Nephron (organoid): ENCODE data around the gene GPAM.
"Not testable (repeated sequence)": the region's sequence is repeated elsewhere in the genome, so short reads cannot be mapped to it uniquely, and the experiment has no call there.

Experiments
- H3K27ac Mint-ChIP-seq, 3 experiments: 2 replicates each; pipeline ENCODE4 v1.8.0; 2020; ENCODE audit warnings: mixed read lengths in 3 of 3, mild to moderate bottlenecking in 2 of 3, moderate library complexity in 1 of 3
- H3K27me3 Mint-ChIP-seq: 2 replicates; pipeline ENCODE4 v1.8.0; 2021; ENCODE audit warnings: low read depth, mild to moderate bottlenecking, moderate library complexity, mixed read lengths
- H3K36me3 Mint-ChIP-seq: 2 replicates; pipeline ENCODE4 v1.8.0; 2020; ENCODE audit warnings: low read depth, mixed read lengths
- H3K4me1 Mint-ChIP-seq: 2 replicates; pipeline ENCODE4 v1.8.0; 2020; ENCODE audit warnings: mixed read lengths
- H3K4me3 Mint-ChIP-seq, 3 experiments: 2 replicates each; pipeline ENCODE4 v1.8.0; 2020; ENCODE audit warnings: mild to moderate bottlenecking in 3 of 3, mixed read lengths in 3 of 3, moderate library complexity in 2 of 3
- H3K9me3 Mint-ChIP-seq: 2 replicates; pipeline ENCODE4 v1.8.0; 2020; ENCODE audit warnings: mixed read lengths
- TF ChIP-seq, protein P1 (sequence below), 3 experiments: fragments of 200-600 bp; sonication (generic); IDR thresholded peaks; one replicate each; pipeline ENCODE4 v1.5.0; 2021; ENCODE audit warnings: antibody characterized with exemption in 3 of 3; ENCODE audit not compliant: unreplicated experiment in 3 of 3

GPAM gene

DNA sequence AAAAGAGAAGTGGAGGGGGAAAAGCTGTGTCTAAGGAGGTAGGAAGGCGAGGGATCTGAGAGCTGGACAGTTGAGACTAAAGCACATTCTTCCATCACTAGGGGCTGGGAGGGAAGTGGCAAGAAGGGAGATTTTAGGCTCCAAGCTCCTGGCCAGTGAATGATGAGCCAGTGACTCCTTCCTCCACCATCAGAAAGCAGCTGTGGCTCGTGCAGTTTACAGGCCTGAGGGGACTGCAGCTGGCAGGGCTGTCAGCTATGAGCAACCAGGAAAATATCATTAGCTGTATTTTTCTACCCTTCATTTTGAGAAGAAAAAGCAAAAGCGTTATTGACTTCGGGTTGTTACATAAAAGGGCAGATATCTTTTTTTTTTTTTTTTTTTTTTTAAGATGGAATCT, 60.7 kb downstream of the GPAM start:
- H3K36me3 Mint-ChIP-seq = no peaks in the 10 kb centered on the region
- TF ChIP-seq, protein P1, sequence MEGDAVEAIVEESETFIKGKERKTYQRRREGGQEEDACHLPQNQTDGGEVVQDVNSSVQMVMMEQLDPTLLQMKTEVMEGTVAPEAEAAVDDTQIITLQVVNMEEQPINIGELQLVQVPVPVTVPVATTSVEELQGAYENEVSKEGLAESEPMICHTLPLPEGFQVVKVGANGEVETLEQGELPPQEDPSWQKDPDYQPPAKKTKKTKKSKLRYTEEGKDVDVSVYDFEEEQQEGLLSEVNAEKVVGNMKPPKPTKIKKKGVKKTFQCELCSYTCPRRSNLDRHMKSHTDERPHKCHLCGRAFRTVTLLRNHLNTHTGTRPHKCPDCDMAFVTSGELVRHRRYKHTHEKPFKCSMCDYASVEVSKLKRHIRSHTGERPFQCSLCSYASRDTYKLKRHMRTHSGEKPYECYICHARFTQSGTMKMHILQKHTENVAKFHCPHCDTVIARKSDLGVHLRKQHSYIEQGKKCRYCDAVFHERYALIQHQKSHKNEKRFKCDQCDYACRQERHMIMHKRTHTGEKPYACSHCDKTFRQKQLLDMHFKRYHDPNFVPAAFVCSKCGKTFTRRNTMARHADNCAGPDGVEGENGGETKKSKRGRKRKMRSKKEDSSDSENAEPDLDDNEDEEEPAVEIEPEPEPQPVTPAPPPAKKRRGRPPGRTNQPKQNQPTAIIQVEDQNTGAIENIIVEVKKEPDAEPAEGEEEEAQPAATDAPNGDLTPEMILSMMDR (IDR thresholded peaks at IDR 0.05; ENCODE audit: unreplicated experiment in 3 of 3) = no peak
- no peak overlapping the region for H3K27ac Mint-ChIP-seq
- peaks cover 36% of the 10 kb centered on the region for H3K27me3 Mint-ChIP-seq
- H3K4me3 Mint-ChIP-seq = no peak overlapping the region
- no peaks in the 10 kb centered on the region for H3K4me1 Mint-ChIP-seq
- no peaks in the 10 kb centered on the region for H3K9me3 Mint-ChIP-seq

DNA sequence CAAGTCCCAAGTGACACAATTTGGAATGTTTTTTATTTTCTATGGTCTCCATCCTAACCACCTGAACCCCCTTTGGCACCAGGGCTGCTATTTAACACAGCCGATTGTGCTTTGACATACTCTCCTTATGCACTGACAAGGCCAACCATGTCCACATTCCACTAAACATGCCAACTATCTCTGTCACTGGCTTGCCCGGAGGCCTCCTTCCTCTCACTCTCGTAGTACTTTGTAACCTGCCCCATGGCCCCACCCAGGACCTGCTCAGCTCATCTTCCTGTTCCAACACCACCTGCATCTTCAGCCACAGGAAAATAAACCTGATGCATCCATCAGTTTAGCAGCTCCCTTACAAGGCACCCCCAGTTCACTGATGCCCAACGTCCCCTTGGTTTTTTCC, 63.1 kb downstream of the GPAM start:
- H3K4me3 Mint-ChIP-seq = no peak overlapping the region
- H3K36me3 Mint-ChIP-seq = no peaks in the 10 kb centered on the region
- TF ChIP-seq, protein P1 (IDR thresholded peaks at IDR 0.05; ENCODE audit: unreplicated experiment in 3 of 3) = no peak
- no peaks in the 10 kb centered on the region for H3K4me1 Mint-ChIP-seq
- H3K27me3 Mint-ChIP-seq = peaks cover 32% of the 10 kb centered on the region
- H3K9me3 Mint-ChIP-seq = no peaks in the 10 kb centered on the region
- no peak overlapping the region for H3K27ac Mint-ChIP-seq

DNA sequence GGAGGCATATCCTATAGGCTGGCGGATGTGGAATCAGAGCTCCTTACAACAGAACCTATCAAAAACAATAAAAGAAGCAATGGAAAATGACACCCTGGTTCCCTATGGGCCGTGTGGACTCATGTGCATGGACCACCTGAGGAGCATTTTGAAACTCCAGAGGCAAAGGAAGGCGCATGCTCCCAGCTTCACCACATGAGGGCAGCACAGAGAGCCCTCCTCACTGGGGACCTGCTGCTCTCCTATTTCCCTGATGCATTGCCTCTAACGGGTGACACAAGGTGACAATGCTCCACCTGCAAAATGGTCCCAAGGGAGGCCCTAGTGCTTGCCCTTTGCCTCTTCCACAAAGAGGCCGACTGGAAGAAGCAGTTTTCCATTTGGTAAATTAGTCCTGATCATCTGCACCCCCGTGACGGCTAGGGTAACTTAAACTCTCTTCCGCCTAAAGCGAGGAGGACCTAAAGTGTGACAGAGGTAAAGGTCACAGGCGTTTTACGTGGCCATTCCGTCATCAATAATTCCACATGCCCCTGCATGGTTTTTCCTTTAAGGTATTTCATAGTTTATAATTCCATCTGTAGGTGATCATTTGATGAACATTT, 67.7 kb downstream of the GPAM start:
- Mint-ChIP-seq H3K9me3 (no peaks in the 10 kb centered on the region), H3K4me1 (no peaks in the 10 kb centered on the region), H3K36me3 (no peaks in the 10 kb centered on the region)

DNA sequence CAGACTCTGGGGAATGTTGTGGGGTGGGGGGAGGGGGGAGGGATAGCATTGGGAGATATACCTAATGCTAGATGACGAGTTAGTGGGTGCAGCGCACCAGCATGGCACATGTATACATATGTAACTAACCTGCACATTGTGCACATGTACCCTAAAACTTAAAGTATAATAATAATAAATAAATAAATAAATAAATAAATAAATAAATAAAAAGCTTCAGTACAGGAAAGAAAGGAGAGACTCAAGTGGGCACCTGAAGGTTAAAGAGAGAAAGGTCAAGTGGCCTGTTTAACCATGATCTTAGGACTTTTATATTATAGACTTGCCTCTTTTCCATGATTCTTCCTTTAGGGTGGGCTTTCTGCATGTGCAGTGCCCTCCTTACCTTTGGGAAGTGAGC, 73.8 kb downstream of the GPAM start:
- H3K36me3 Mint-ChIP-seq, H3K4me1 Mint-ChIP-seq, H3K27me3 Mint-ChIP-seq, H3K4me3 Mint-ChIP-seq, H3K27ac Mint-ChIP-seq: not testable (repeated sequence)
- peaks cover 15% of the 10 kb centered on the region for H3K9me3 Mint-ChIP-seq

More for the DNA sequence above, 67.7 kb downstream of the GPAM start:
- H3K27ac Mint-ChIP-seq = no peak overlapping the region
- peaks cover 16% of the 10 kb centered on the region for H3K27me3 Mint-ChIP-seq
- H3K4me3 Mint-ChIP-seq = no peak overlapping the region
- TF ChIP-seq, protein P1 (IDR thresholded peaks at IDR 0.05; ENCODE audit: unreplicated experiment in 3 of 3) = peak; percentile 46 to 63 (median 57)
